ENCODE results near the gene HCN4.

Gene HCN4

DNA sequence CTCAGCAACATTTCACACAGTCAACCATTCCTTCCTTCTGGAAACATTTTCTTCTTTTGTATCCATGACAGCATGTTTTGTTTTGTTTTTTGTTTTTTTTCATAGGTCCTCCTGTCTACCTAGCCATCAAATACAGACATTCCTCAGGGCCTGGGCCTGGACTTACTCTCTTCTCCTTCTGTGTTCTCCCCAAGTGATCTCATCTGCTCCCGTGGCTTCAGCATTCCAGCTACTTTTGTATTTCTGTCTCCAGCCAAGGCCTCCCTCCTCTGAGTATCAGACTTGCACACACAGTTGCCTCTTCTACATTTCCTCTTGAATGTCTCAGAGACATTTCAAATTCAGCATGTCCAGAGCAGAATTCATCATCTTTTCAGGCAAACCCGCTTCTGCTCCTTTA is 82.4 kb downstream of the HCN4 start:
- H3K27me3 ChIP-seq (ENCODE audit: insufficient read depth, low read length), result no peaks in the 10 kb centered on the region
- WGBS, result 92% methylated on average over 2 of the region's 2 CpGs
- no peaks in the 10 kb centered on the region for H3K9me3 ChIP-seq (ENCODE audit: insufficient read depth, low read depth, low read length)
- no peak overlapping the region for H3K27ac ChIP-seq (ENCODE audit: low read depth, low read length)
- H3K9ac ChIP-seq (ENCODE audit: low read depth, low read length), result no peak overlapping the region
- H3K4me1 ChIP-seq (ENCODE audit: insufficient read depth, low read length), result no peaks in the 10 kb centered on the region
- peaks cover 74% of the 10 kb centered on the region for H3K36me3 ChIP-seq (ENCODE audit: insufficient read depth, low read length)
- H3K4me3 ChIP-seq (ENCODE audit: low read length), result no peak overlapping the region

DNA sequence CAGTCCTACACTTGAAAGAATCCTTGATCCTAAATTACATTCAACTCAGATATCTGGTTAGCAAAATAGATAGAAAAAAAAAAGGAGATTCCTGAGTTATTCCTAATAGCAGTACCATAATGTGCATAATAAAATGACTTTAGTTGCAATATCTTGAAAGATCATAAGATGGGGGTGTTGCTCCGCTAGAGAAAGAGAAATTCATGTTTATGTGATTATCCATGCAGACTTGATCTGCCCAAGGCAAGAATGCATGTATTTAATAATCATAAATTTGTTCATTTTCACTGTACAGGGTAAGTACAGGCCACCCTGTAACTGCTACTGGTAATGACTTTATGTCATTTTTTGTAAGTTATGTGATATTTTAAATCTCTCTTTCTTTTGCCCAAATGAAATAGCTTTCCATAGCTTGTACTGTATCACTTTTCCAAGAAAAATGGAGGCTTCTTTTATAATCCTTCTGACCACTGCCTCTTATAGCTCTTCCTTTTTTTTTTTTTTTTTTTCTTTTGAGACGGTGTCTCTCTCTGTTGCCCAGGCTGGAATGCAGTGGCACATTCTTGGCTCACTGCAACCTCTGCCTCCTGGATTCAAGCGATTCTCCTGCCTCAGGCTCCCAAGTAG is 84.6 kb downstream of the HCN4 start:
- no peak overlapping the region for H3K9ac ChIP-seq (ENCODE audit: low read depth, low read length)
- no peaks in the 10 kb centered on the region for H3K4me1 ChIP-seq (ENCODE audit: insufficient read depth, low read length)
- WGBS, result 94% methylated on average over 3 of the region's 3 CpGs
- no peak overlapping the region for H3K4me3 ChIP-seq (ENCODE audit: low read length)
- H3K27me3 ChIP-seq (ENCODE audit: insufficient read depth, low read length), result no peaks in the 10 kb centered on the region
- H3K9me3 ChIP-seq (ENCODE audit: insufficient read depth, low read depth, low read length), result no peaks in the 10 kb centered on the region
- peaks cover 66% of the 10 kb centered on the region for H3K36me3 ChIP-seq (ENCODE audit: insufficient read depth, low read length)
- H3K27ac ChIP-seq (ENCODE audit: low read depth, low read length), result no peak overlapping the region

DNA sequence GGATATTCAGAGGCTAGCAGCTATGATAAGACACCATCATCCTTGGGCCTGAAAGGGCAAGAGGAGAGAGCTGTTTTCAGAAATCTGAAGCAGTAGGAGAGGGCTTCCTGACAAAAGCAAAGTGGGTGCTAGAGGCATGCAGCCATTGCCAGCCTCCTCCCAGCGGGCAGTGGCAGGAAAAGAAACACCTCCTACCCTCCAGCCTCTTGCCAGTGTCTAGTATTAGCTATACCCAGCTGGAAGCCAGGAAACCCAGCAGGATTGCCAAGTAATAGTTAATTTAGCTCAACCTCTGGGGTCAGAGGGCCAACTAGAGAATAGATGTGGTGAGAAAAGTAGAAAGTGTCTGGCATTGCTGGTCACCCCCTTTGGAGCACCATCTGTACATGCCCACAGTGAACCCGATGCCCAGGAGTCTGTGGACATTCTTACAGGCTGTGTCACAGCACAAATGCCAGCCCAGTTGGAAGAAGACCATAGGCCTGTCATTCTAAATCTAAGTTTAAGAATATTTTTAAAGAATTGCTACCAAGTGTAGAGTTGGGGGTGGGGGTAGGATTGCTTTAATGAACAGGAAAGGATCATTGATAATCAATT is 85.3 kb downstream of the HCN4 start:
- H3K36me3 ChIP-seq (ENCODE audit: insufficient read depth, low read length), result peaks cover 63% of the 10 kb centered on the region
- no peaks in the 10 kb centered on the region for H3K9me3 ChIP-seq (ENCODE audit: insufficient read depth, low read depth, low read length)
- no peak overlapping the region for H3K4me3 ChIP-seq (ENCODE audit: low read length)
- H3K27ac ChIP-seq (ENCODE audit: low read depth, low read length), result no peak overlapping the region
- no peak overlapping the region for H3K9ac ChIP-seq (ENCODE audit: low read depth, low read length)
- no peaks in the 10 kb centered on the region for H3K27me3 ChIP-seq (ENCODE audit: insufficient read depth, low read length)
- whole genome bisulfite sequencing, result 91% methylated on average over 2 of the region's 2 CpGs
- H3K4me1 ChIP-seq (ENCODE audit: insufficient read depth, low read length), result no peaks in the 10 kb centered on the region

DNA sequence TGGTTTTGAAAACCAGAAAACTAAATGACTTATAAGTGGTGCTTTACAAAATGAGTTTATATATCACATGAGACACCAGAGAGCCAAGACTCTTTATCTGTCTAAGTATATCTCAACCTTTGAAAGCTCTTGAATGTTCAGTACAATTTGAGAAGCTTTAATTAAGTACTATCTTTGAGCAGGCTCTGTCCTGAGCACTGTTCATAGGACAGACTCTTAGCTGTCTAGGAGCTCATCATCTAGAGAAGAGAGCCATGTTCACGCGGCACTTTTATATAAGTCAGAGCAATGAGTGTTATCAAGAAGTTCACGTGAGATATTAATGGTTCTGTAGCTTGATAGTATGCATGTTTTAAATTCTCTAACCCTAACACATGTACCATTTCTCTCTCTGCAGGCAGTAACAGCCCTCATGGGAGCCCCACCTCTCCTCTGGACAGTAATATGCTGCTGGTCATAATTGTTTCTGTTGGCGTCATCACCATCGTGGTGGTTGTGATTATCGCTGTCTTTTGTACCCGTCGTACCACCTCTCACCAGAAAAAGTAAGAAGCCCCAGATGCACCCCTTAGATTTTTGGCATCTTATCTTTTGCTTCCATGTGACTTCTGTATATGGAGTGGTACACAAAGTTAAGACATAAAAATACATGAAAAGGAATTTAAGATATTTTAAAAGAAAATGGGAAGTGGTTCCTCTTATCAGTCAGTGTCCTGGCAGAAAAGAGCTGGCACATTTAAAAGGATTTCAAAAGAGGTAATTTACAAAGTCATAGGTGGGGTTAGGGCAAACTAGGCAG is 86.0 kb downstream of the HCN4 start:
- peaks cover 59% of the 10 kb centered on the region for H3K36me3 ChIP-seq (ENCODE audit: insufficient read depth, low read length)
- no peaks in the 10 kb centered on the region for H3K9me3 ChIP-seq (ENCODE audit: insufficient read depth, low read depth, low read length)
- no peak overlapping the region for H3K27ac ChIP-seq (ENCODE audit: low read depth, low read length)
- H3K4me1 ChIP-seq (ENCODE audit: insufficient read depth, low read length), result no peaks in the 10 kb centered on the region
- H3K9ac ChIP-seq (ENCODE audit: low read depth, low read length), result no peak overlapping the region
- 95% methylated on average over 8 of the region's 8 CpGs for WGBS
- H3K4me3 ChIP-seq (ENCODE audit: low read length), result no peak overlapping the region
- H3K27me3 ChIP-seq (ENCODE audit: insufficient read depth, low read length), result no peaks in the 10 kb centered on the region

DNA sequence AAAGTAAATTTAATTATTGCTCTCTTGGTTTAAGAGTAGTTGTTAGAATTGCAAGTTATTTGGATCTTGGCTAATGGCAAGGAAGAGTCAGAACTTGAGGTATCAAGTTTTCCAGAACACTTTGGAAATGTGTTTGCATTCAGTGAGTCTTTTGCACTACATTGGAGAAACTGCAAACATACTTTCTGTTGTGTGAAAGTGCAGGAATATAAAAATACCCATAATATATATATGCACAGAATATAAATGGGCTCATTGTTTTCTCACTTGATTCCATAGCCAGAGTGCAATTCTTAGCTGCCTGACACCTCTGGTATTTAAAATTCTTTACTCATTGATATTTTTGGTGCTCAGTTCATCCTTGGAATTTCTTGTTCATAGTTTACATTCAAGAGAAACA is 92.9 kb downstream of the HCN4 start:
- 0 out of 2 replicates have a peak, but pooled peaks cover 3% of the 10 kb centered on the region for H3K4me1 ChIP-seq (ENCODE audit: insufficient read depth, low read length)
- H3K27ac ChIP-seq (ENCODE audit: low read depth, low read length), result no peak overlapping the region
- H3K9ac ChIP-seq (ENCODE audit: low read depth, low read length), result no peak overlapping the region
- no peaks in the 10 kb centered on the region for H3K9me3 ChIP-seq (ENCODE audit: insufficient read depth, low read depth, low read length)
- H3K27me3 ChIP-seq (ENCODE audit: insufficient read depth, low read length), result no peaks in the 10 kb centered on the region
- H3K36me3 ChIP-seq (ENCODE audit: insufficient read depth, low read length), result peaks cover 45% of the 10 kb centered on the region
- no peak overlapping the region for H3K4me3 ChIP-seq (ENCODE audit: low read length)

DNA sequence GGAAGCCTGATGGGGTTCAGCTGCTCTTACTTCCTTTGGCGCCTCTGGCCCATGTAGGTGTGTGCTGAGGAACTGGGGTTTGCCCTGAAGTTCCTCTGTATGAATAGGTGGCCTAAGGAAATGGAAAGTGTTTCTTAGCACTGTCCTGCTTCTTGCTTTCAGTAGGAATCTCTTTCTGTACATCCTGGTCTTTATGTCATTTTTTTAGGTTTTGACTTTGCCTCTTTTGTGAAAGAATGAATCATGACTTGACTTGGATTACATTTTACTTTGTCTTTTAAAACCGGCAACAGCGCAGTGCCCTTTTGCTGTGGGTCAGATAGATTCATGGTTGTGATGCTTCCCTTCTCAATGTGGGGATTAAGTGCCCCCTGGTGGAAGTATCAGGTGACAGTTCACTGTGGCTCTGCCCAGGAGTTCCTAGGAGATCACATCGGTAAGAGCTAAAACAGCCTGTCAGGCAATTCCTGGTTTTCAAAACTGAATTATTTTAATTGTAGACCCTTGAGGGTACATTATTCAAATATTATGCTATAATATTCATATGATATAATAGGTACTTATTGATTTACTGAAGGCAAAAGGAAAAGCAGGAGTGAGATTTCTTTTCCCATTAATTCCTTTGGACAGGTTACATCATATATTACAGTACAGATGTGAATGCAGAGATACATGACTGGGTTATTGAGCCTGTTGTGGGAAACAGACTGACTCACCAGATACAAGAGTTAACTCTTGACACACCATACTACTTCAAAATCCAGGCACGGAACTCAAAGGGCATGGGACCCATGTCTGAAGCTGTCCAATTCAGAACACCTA is 95.4 kb downstream of the HCN4 start:
- Histone ChIP-seq H3K4me3 (ENCODE audit: low read length) (no peak overlapping the region), H3K4me1 (ENCODE audit: insufficient read depth, low read length) (0 out of 2 replicates have a peak, but pooled peaks cover 3% of the 10 kb centered on the region), H3K36me3 (ENCODE audit: insufficient read depth, low read length) (peaks cover 54% of the 10 kb centered on the region), H3K27ac (ENCODE audit: low read depth, low read length) (0 out of 2 replicates have a peak overlapping the region, but pooled peaks have one; percentile 32), H3K9ac (ENCODE audit: low read depth, low read length) (no peak overlapping the region), H3K9me3 (ENCODE audit: insufficient read depth, low read depth, low read length) (no peaks in the 10 kb centered on the region), H3K27me3 (ENCODE audit: insufficient read depth, low read length) (no peaks in the 10 kb centered on the region)
- 60% methylated on average over 5 of the region's 5 CpGs for WGBS

DNA sequence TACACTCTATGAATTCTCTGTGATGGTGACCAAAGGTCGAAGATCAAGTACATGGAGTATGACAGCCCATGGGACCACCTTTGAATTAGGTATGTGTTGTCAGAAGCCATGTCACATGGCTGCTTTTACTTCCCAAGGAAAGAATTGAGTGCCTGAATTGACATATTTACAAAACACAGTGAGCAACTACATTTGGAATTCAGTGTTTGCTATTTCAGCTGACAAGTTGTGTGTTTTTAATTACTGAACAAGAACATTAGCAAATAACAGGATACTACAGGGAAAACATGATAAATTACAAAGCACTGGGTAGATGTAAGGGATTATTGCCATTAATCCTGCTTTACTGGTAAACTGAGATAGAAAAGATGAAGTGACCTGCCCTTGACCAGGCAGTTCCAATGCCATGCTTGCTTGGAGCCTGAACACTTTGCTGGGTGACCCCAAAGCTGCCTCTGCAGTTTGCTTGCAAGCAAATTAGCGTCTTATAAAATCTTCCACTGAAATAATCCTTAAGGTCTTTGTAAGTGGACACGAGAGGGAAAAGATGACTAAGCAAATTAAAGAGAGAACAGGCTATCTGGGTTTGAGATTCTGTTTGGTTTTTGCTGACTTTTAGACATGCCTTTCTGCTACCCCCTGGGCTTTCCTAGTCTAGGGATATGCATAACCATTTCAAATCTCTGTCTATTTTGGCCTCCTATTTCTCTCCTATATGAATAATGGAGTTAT is 98.2 kb downstream of the HCN4 start:
- peaks cover 63% of the 10 kb centered on the region for H3K36me3 ChIP-seq (ENCODE audit: insufficient read depth, low read length)
- 95% methylated on average over 3 of the region's 3 CpGs for WGBS
- H3K27me3 ChIP-seq (ENCODE audit: insufficient read depth, low read length), result no peaks in the 10 kb centered on the region
- H3K4me3 ChIP-seq (ENCODE audit: low read length), result no peak overlapping the region
- H3K27ac ChIP-seq (ENCODE audit: low read depth, low read length), result no peak overlapping the region
- no peaks in the 10 kb centered on the region for H3K9me3 ChIP-seq (ENCODE audit: insufficient read depth, low read depth, low read length)
- H3K4me1 ChIP-seq (ENCODE audit: insufficient read depth, low read length), result 0 out of 2 replicates have a peak, but pooled peaks cover 3% of the 10 kb centered on the region
- H3K9ac ChIP-seq (ENCODE audit: low read depth, low read length), result no peak overlapping the region
